GM12801 (cell line): ENCODE data around the gene C3orf52.

Source experiments
- TF ChIP-seq, protein P1 (sequence below): IDR thresholded peaks from one replicate; pipeline ENCODE4 v1.5.1; 2011; ENCODE audit warnings: control low read depth; ENCODE audit not compliant: insufficient read length; ENCODE audit errors: extremely low read depth

Gene C3orf52

GRCh38 chr3:112116748-112117186 lies 30.6 kb downstream of the C3orf52 start:
- TF ChIP-seq, protein P1, sequence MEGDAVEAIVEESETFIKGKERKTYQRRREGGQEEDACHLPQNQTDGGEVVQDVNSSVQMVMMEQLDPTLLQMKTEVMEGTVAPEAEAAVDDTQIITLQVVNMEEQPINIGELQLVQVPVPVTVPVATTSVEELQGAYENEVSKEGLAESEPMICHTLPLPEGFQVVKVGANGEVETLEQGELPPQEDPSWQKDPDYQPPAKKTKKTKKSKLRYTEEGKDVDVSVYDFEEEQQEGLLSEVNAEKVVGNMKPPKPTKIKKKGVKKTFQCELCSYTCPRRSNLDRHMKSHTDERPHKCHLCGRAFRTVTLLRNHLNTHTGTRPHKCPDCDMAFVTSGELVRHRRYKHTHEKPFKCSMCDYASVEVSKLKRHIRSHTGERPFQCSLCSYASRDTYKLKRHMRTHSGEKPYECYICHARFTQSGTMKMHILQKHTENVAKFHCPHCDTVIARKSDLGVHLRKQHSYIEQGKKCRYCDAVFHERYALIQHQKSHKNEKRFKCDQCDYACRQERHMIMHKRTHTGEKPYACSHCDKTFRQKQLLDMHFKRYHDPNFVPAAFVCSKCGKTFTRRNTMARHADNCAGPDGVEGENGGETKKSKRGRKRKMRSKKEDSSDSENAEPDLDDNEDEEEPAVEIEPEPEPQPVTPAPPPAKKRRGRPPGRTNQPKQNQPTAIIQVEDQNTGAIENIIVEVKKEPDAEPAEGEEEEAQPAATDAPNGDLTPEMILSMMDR, result no peak

DNA sequence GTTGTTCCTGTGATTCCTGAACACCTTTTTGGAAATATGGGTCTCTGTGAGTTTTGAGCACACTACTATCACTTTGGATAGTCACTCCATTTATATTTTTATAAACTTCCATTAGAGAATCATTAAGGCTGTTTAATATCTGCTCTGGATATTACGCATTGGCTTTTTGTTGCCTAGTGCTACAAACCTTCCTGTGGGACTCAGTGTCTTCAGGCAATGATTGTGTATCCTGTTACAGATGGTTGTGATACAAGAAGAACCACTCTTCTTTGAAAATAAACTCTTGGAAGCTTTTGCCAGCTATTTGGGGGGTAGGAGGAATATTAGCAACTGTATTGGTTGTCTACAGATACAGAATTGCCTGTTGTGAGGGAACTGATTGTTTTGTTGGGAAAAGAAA lies 31.2 kb downstream of the C3orf52 start:
- TF ChIP-seq, protein P1, result no peak

GRCh38 chr3:112117841-112118571 lies 31.8 kb downstream of the C3orf52 start:
- TF ChIP-seq, protein P1, result no peak

- TF ChIP-seq, protein P1, result no peak
These were observed 34.0 kb downstream of the C3orf52 start for GRCh38 chr3:112119962-112120836.

GRCh38 chr3:112121577-112122547 lies 35.7 kb downstream of the C3orf52 start:
- TF ChIP-seq, protein P1, result no peak

DNA sequence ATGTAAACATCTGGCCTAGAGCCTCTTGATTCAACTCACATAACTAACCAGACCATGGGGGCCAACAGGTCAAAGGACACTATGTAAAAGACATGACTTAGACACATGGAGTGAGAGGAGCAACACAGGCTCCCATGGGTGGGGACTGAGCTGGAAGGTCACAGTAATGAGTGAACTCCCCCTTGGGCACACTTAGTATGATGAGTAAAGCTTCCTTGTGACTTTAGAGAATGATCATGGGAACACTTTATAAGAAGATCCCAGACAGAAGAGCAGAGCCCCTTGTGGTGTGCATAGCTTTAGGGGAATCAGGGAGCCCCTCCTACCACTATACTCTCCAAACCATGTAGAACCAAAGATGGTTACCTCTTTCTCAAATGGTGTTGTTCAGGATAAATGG lies 36.7 kb downstream of the C3orf52 start:
- TF ChIP-seq, protein P1, result no peak
